ENCODE results near the gene KIF11.

KIF11 gene

GRCh38 chr10:92677708-92678107 lies 84.8 kb downstream of the KIF11 start:
- DNase-seq (ENCODE audit: low read depth in 3 of 3) = no peak

- DNase-seq (ENCODE audit: low read depth in 3 of 3) = no peak
These were observed 85.3 kb downstream of the KIF11 start for GRCh38 chr10:92678206-92678605.

DNA sequence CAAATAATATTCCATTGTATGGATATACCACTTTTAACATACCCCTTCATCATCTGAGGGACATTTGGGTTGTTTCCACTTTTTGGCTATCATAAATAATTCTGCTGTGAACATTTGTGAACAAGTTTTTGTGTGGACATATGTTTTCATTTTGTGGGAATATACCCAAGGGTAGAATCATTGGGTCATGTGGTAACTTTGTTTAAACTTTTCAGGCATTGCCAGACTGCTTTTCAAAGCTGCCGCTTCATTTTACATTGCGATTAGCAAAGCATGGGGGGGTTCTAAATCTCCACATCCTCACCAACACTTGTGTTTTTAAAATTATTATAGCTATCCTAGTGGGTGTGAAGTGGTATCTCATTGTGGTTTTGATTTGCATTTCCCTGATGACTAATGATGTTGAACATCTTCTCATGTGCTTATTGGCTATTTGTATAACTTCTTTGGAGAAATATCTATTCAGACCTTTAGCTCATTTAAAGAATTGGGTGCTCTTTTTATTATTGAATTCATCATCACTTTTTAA lies 88.4 kb downstream of the KIF11 start:
- no peak for DNase-seq (ENCODE audit: low read depth in 3 of 3)

DNA sequence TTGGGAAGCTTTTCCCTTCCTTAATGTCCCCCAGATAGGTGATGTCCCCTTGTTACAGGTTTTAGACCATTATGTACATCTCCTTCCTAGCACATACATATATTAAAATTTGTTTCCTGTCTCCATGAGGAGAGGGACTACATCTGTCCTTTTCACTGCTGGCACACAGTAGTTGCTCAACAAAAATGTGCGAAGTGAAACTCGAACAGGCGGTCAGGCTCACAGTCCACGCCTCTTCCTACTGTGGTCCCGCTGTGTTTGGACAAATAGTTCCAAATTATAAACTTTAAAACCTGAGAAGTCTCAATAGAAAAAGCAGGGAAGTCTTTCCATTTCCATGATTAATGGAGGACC lies 95.6 kb downstream of the KIF11 start:
- DNase-seq (ENCODE audit: low read depth in 3 of 3) = no peak

- no peak for DNase-seq (ENCODE audit: low read depth in 3 of 3)
These were observed 96.2 kb downstream of the KIF11 start for GRCh38 chr10:92688927-92689662.

DNA sequence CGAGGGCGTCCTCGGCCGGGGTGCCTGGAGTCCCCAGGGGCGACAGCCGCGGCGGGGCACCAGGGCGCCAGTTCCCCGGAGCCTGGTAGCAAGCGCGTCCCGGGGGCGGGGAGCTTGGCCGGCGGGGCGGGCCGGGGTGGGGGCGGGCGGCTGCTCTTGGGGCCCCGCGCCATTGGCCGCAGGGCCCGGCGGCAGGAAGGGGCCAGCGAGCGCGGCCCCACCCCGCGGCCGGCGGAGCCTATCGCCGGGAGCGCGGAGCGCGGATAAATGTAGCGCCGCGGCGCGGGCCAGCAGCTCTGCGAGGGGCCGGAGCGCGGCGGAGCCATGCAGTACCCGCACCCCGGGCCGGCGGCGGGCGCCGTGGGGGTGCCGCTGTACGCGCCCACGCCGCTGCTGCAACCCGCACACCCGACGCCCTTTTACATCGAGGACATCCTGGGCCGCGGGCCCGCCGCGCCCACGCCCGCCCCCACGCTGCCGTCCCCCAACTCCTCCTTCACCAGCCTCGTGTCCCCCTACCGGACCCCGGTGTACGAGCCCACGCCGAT lies 96.8 kb downstream of the KIF11 start, which contains the start of gene HHEX:
Gene HHEX (plus strand): TSS at position 293 of the 548 bp plus-strand sequence. CDS start 32 bp downstream, at position 325.
- DNase-seq (ENCODE audit: low read depth in 3 of 3) = no peak

GRCh38 chr10:92690211-92690914 lies 97.4 kb downstream of the KIF11 start:
- DNase-seq (ENCODE audit: low read depth in 3 of 3) = peak in 2 of 3 experiments; percentile 31 to 33

GRCh38 chr10:92690915-92691590 lies 98.1 kb downstream of the KIF11 start:
- no peak for DNase-seq (ENCODE audit: low read depth in 3 of 3)

GRCh38 chr10:92691591-92692079 lies 98.7 kb downstream of the KIF11 start:
- no peak for DNase-seq (ENCODE audit: low read depth in 3 of 3)

- no peak for DNase-seq (ENCODE audit: low read depth in 3 of 3)
These were observed 99.2 kb downstream of the KIF11 start for GRCh38 chr10:92692080-92692671.

- DNase-seq (ENCODE audit: low read depth in 3 of 3) = no peak
These were observed 100.0 kb downstream of the KIF11 start for GRCh38 chr10:92692697-92693533.

GRCh38 chr10:92693534-92693893 lies 100.6 kb downstream of the KIF11 start:
- no peak for DNase-seq (ENCODE audit: low read depth in 3 of 3)

DNA sequence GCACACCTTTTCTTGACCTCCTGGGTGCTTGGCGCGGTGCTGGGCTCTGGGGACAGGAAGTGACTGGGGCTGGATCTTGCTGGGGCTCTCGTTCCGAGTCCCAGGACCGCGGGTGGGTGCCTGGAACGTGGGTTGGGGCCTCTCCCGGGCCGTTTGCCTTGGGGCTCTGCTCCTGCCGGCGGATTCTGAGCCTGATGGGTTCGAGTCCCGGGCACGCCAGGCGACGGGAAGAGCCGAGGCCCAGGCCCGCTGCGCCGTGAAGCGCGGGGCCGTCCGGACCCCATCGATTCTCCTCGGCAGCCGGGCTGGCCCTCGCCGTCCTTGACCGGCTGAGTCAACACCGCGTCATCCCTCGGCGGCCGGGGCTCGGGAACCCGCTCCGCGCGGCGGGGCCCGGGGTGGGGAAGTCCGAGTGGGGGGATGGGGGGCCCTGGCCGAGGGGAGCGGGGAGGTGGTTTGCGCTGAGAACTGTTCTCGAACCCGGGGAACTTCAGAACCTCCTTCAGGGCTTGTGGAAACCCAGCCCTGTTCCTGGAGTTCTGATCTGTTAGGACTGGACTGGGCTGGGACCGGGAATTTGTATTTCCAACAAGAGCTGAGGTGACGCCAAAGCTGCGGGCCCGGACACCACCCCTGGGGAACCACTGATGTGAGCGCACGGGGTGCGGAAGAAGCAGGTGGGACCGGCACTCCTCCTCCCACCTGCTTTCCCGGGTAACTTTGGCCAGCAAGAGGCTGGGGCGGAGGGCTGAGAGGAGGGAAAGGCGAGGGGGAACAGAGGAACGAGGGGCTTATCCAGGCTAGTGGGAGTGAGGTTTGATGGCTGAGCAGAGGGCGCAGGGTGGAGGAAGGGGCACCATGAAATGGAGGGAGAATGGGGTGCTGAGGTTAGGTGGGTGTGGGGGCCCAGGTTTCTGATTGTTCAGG lies 103.0 kb downstream of the KIF11 start:
- DNase-seq (ENCODE audit: low read depth in 3 of 3) = no peak

GRCh38 chr10:92696606-92697383 lies 103.9 kb downstream of the KIF11 start:
- DNase-seq (ENCODE audit: low read depth in 3 of 3) = no peak

DNA sequence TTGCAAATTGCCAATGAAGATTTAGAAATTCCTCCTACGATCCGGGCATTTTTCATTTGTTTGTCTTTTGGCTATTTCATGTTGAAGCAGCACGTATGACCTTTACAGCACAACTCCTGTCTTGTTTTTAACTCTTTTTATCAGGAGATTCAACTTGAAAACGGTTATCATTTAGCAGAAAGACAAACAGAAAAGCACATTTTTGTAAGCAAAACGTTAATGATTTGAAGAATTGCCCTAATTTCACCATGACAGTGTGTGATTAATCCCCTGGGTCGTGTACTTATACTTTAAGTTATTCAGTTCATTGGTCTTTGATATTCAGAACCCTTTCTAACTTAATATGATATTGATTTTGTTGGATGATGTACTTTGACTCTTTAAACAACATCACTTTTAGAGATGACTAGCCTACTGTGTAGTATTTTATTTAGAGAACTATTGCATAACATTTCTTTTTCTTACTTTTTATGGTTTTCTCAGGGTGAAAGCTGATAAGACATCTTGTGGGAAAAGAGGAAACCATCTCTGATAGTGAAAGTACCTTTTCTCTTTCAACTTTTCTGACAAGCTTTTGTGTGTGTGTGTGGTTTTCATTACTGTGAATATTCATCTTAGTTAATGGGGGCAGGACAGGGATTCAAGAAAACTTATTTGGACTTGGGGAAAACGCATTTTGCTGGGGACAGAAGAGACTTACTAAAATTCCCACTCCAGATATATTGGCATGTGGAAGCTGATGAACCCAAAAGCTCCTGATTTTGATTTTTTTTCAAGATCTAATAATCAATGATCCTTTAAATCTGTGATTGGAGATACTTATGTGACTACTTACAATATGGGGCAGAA lies 105.0 kb downstream of the KIF11 start:
- DNase-seq (ENCODE audit: low read depth in 3 of 3) = no peak

GRCh38 chr10:92699193-92699517 lies 106.2 kb downstream of the KIF11 start:
- no peak for DNase-seq (ENCODE audit: low read depth in 3 of 3)

DNA sequence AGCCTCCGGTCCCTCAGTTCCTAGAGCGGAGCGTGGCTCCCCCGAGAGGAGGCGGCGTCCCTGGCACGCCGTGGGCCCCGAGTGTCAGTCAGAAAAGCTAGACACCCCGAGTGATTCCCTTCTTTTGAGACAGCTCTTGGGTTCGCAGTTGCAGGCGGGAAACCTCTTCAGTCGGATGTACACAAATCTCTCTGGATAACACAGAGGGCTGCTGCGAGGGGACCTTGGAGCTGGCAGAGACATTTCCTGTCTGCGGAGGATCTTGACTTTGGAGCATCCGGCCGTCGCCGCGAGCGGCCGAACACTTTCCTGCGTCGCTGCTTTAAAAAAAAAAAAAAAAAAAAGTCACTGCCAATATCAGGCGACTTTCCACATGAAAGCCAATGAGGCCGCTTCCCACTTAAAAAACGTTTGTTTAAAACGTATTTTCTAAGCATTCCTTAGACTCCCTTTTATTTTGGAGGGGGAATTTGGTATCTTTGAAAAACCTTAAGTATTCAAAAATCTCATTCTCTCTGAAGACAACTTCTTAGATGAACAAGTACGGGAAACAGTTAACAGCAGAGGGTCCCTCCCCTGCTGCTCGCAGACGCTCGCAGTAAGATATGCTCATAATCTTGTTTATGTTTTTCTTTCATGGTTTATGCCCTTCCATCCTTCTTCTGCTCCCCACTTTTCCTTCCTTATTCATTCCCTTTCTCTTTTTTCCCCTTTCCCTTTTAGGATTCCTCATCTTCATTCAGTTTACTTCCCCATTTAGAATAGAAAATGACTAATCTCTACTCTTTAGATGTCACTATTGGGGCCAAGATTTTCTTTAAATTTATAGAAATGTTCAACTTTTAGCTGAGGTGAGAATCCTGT lies 106.8 kb downstream of the KIF11 start:
- no peak for DNase-seq (ENCODE audit: low read depth in 3 of 3)

Data from stimulated activated CD4-positive, alpha-beta T cell treated with anti-CD3 and anti-CD28 coated beads, TNF-alpha, amount 100 ng/mL, for 4 hours (primary cell).